Measurements from ENCODE around the gene CASK. TPM values are rescaled to one million over a fixed set of nuclear protein-coding genes. Genes with fewer than 3 reads are reported as not detected.

CASK gene
- total and polyA plus RNA-seq, 7 donors = 9.5 to 37.1 (median 18.4) TPM

- Histone ChIP-seq H3K9me3 (no peaks in the 10 kb centered on the region), H3K36me3 (no peaks in the 10 kb centered on the region), H3K27me3 (no peaks in the 10 kb centered on the region), H3K27ac (no peak within 1 kb of the TSS), H3K4me3 (peak within 1 kb of the TSS in 1 of 4 donors; percentile 6), H3K4me1 (no peaks in the 10 kb centered on the region)
- DNase-seq = no peak
- intact Hi-C loops (cut with DNase I) = no loop called here
- TF ChIP-seq EP300 (IDR thresholded peaks at IDR 0.05) (no peak), POLR2A (IDR thresholded peaks at IDR 0.05) (no peak), CTCF (IDR thresholded peaks at IDR 0.05) (no peak)
- 28 to 35% methylated on average over 2 of the region's 2 CpGs for WGBS, 2 donors
These were observed 199.5 kb downstream of the CASK start, which contains the start of gene GPR82 for GRCh38 chrX:41723826-41724225. GPR82 (plus strand) TSS chrX:41724181; CDS start chrX:41727027, 2,846 bp downstream.

- Histone ChIP-seq H3K27ac (no peak overlapping the region), H3K36me3 (no peaks in the 10 kb centered on the region), H3K4me1 (no peaks in the 10 kb centered on the region), H3K9me3 (no peaks in the 10 kb centered on the region), H3K27me3 (no peaks in the 10 kb centered on the region), H3K4me3 (no peak overlapping the region)
- no peak for DNase-seq
- TF ChIP-seq POLR2A (IDR thresholded peaks at IDR 0.05) = no peak
- no peak for TF ChIP-seq EP300 (IDR thresholded peaks at IDR 0.05)
- TF ChIP-seq POLR2AphosphoS5 (IDR thresholded peaks at IDR 0.05) = no peak
- TF ChIP-seq CTCF (IDR thresholded peaks at IDR 0.05) = no peak
- 59 to 62% methylated on average over 3 of the region's 3 CpGs for WGBS, 2 donors
- intact Hi-C loops (cut with DNase I) = no loop called here
These were observed 200.3 kb downstream of the CASK start for GRCh38 chrX:41722816-41723618.

- no peak for TF ChIP-seq CTCF (IDR thresholded peaks at IDR 0.05)
- no peak for TF ChIP-seq EP300 (IDR thresholded peaks at IDR 0.05)
- no peak for TF ChIP-seq POLR2A (IDR thresholded peaks at IDR 0.05)
- TF ChIP-seq POLR2AphosphoS5 (IDR thresholded peaks at IDR 0.05) = no peak
- 94 to 95% methylated on average over 3 of the region's 3 CpGs for WGBS, 2 donors
These were observed 201.1 kb downstream of the CASK start for GRCh38 chrX:41722214-41722613.

GRCh38 chrX:41721590-41721989, 201.8 kb downstream of the CASK start:
- 76 to 88% methylated on average over 1 of the region's 1 CpG for WGBS, 2 donors
- intact Hi-C loops (cut with DNase I) = no loop called here
- no peaks in the 10 kb centered on the region for H3K9me3 ChIP-seq
- no peak overlapping the region for H3K27ac ChIP-seq
- no peak overlapping the region for H3K4me3 ChIP-seq
- H3K27me3 ChIP-seq = no peaks in the 10 kb centered on the region
- H3K4me1 ChIP-seq = no peaks in the 10 kb centered on the region
- no peak for DNase-seq
- H3K36me3 ChIP-seq = no peaks in the 10 kb centered on the region
- TF ChIP-seq POLR2A (IDR thresholded peaks at IDR 0.05) = no peak
- no peak for TF ChIP-seq EP300 (IDR thresholded peaks at IDR 0.05)
- no peak for TF ChIP-seq CTCF (IDR thresholded peaks at IDR 0.05)
- no peak for TF ChIP-seq POLR2AphosphoS5 (IDR thresholded peaks at IDR 0.05)

More at GRCh38 chrX:41722214-41722613, 201.1 kb downstream of the CASK start:
- H3K27ac ChIP-seq = no peak overlapping the region
- H3K36me3 ChIP-seq = no peaks in the 10 kb centered on the region
- intact Hi-C loops (cut with DNase I) = no loop called here
- no peaks in the 10 kb centered on the region for H3K27me3 ChIP-seq
- H3K9me3 ChIP-seq = no peaks in the 10 kb centered on the region
- H3K4me3 ChIP-seq = no peak overlapping the region
- DNase-seq = no peak
- H3K4me1 ChIP-seq = no peaks in the 10 kb centered on the region

All from sigmoid colon (tissue), 7 donors.